DND-41 (cell line): ENCODE results near the gene RGP1.

Experiments
- ATAC-seq: fragments of 200-7000 bp; cut with Tn5 transposase; 3 replicates; pipeline ENCODE4 v1.9.1; 2021; ENCODE audit warnings: low read depth; ENCODE audit not compliant: insufficient read depth
- DNase-seq: peaks from one replicate; pipeline ENCODE4 v3.0.0-alpha.2; 2020
- H2AFZ ChIP-seq: 2 replicates; pipeline ENCODE4 v1.6.0; 2012; ENCODE audit warnings: low read depth, low read length
- H3K27ac ChIP-seq: 2 replicates; pipeline ENCODE4 v1.5.1; 2012; ENCODE audit warnings: low read length, inconsistent platforms
- H3K27me3 ChIP-seq: fragments of 200-600 bp; sonication (generic); 2 replicates; pipeline ENCODE4 v1.6.0; 2012; ENCODE audit warnings: low read length, mild to moderate bottlenecking, inconsistent platforms; ENCODE audit not compliant: insufficient read depth, poor library complexity
- H3K36me3 ChIP-seq: 2 replicates; pipeline ENCODE4 v1.5.1; 2012; ENCODE audit warnings: low read length, inconsistent platforms; ENCODE audit not compliant: insufficient read depth
- H3K4me1 ChIP-seq: 2 replicates; pipeline ENCODE4 v1.5.1; 2012; ENCODE audit warnings: mild to moderate bottlenecking, low read length; ENCODE audit not compliant: insufficient read depth
- H3K4me2 ChIP-seq: 2 replicates; pipeline ENCODE4 v1.6.0; 2012; ENCODE audit warnings: mild to moderate bottlenecking, moderate library complexity, low read length, inconsistent platforms; ENCODE audit not compliant: insufficient read depth
- H3K4me3 ChIP-seq, 2 experiments: fragments of 200-600 bp in 1 of 2; shearing (Covaris generic) in 1 of 2; 2 replicates each; pipeline ENCODE4 v1.5.1; 2012 to 2016; ENCODE audit warnings: inconsistent platforms in 2 of 2, low read length in 2 of 2, mild to moderate bottlenecking in 2 of 2, low read depth in 1 of 2, moderate library complexity in 1 of 2
- H3K79me2 ChIP-seq: 2 replicates; pipeline ENCODE4 v1.6.0; 2012; ENCODE audit warnings: low read length, inconsistent platforms; ENCODE audit not compliant: insufficient read depth
- H3K9ac ChIP-seq: 2 replicates; pipeline ENCODE4 v1.6.0; 2012; ENCODE audit warnings: low read depth, mild to moderate bottlenecking, inconsistent platforms, low read length, moderate library complexity
- H3K9me3 ChIP-seq: 2 replicates; pipeline ENCODE4 v1.5.1; 2012; ENCODE audit warnings: low read length, moderate library complexity, mild to moderate bottlenecking, inconsistent platforms; ENCODE audit not compliant: insufficient read depth, severe bottlenecking
- H4K20me1 ChIP-seq: 2 replicates; pipeline ENCODE4 v1.6.0; 2012; ENCODE audit warnings: low read length; ENCODE audit not compliant: insufficient read depth
- EZH2 ChIP-seq: IDR thresholded peaks from 3 replicates; pipeline ENCODE4 v1.6.1; 2012; ENCODE audit warnings: borderline replicate concordance, low read depth, mild to moderate bottlenecking, moderate library complexity, low read length, inconsistent platforms; ENCODE audit not compliant: severe bottlenecking
- TF ChIP-seq, protein P1 (sequence below): IDR thresholded peaks from 2 replicates; pipeline ENCODE4 v1.5.1; 2012; ENCODE audit warnings: borderline replicate concordance, low read length, moderate library complexity, mild to moderate bottlenecking; ENCODE audit not compliant: poor library complexity, severe bottlenecking; ENCODE audit errors: extremely low read depth

Gene RGP1

DNA sequence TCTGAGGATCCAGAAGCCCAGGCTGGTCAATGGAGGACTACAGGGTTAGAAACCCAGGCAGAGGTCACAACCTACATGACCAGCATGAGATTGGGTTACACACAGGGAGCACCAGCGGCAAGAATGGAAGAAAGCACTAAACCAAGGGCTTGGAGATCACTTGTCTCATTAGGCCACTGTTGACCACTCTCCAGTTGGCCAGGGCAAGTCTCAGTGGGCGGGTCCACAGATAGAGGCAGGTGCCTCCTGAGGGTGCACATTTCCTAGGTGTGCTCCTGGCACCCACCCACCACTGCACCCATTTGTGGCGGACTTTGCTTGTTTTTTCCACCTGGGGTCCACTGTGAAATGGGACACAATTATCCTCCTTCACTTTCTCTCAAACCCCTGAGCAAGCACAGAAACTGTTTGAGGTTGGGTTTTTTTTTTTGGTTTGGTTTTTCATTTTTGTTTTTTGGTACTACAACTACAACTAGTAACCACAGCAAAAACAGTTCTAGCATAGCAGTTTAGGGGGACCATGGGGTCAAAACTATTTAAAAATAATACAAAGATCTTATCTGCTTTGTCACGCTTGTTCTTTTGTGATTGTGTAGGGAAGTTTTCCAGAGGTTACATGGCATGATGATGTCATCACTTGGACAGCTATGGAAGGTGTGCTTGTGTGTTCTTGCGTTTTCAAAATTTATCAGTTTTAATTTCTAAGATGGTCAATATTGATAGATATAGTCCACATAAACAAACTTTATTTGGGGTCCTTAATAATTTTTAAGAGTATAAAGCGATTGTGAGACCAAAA lies 48.4 kb downstream of the RGP1 start:
- Histone ChIP-seq H3K4me1 (no peaks in the 10 kb centered on the region), H2AFZ (no peak overlapping the region), H3K27ac (no peak overlapping the region), H3K27me3 (no peaks in the 10 kb centered on the region), H4K20me1 (no peaks in the 10 kb centered on the region), H3K36me3 (peaks cover 8% of the 10 kb centered on the region), H3K9me3 (no peaks in the 10 kb centered on the region), H3K4me2 (no peak overlapping the region), H3K9ac (no peak overlapping the region), H3K4me3 (no peak overlapping the region), H3K79me2 (no peaks in the 10 kb centered on the region)
- TF ChIP-seq, protein P1, sequence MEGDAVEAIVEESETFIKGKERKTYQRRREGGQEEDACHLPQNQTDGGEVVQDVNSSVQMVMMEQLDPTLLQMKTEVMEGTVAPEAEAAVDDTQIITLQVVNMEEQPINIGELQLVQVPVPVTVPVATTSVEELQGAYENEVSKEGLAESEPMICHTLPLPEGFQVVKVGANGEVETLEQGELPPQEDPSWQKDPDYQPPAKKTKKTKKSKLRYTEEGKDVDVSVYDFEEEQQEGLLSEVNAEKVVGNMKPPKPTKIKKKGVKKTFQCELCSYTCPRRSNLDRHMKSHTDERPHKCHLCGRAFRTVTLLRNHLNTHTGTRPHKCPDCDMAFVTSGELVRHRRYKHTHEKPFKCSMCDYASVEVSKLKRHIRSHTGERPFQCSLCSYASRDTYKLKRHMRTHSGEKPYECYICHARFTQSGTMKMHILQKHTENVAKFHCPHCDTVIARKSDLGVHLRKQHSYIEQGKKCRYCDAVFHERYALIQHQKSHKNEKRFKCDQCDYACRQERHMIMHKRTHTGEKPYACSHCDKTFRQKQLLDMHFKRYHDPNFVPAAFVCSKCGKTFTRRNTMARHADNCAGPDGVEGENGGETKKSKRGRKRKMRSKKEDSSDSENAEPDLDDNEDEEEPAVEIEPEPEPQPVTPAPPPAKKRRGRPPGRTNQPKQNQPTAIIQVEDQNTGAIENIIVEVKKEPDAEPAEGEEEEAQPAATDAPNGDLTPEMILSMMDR, result no peak
- TF ChIP-seq EZH2, result no peak
- DNase-seq (no peak), ATAC-seq (no peak)

DNA sequence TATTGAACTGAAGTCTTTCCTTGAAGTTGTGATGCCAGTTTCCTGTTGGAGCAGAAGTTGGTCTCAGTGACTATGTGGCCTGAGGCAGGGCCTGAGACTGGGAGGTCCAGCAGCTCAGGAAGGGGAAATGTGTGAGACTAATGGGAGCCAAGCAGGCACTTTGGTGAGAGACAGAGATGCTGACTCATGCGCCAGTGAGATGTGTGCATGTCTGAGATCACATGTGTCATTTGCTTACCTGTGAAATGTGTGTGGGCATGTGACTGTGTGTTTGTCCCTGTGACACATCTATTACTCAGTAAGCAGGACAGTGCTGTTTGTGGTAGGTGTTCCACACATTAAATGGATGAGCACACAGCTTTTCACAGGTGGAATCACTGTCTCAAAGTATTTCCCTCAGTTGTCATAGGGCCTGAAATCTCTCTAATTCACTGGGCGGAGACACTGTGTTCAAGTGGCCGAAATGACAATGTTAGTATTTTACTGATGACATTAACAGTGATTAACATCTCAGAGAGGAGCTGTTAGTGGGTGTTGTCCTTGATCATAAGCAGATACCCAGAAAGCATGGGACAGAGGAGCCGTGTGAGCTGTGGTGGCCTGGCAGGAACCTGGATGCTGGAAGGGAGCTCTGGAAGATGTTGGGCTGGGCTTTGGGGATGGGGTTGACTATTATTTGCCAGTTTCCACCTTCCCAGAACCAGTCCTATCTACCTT lies 49.7 kb downstream of the RGP1 start:
- Histone ChIP-seq H3K4me3 (no peak overlapping the region), H3K4me1 (no peaks in the 10 kb centered on the region), H3K27ac (no peak overlapping the region), H3K79me2 (no peaks in the 10 kb centered on the region), H2AFZ (no peak overlapping the region), H3K9ac (no peak overlapping the region), H4K20me1 (no peaks in the 10 kb centered on the region), H3K27me3 (no peaks in the 10 kb centered on the region), H3K4me2 (no peak overlapping the region), H3K9me3 (no peaks in the 10 kb centered on the region), H3K36me3 (peaks cover 11% of the 10 kb centered on the region; the same call in 1 of the 2 replicates)
- no peak for DNase-seq
- TF ChIP-seq, protein P1, result no peak
- no peak for TF ChIP-seq EZH2
- no peak for ATAC-seq

- Histone ChIP-seq H3K4me2 (no peak overlapping the region), H4K20me1 (no peaks in the 10 kb centered on the region), H3K4me3 (no peak overlapping the region), H2AFZ (no peak overlapping the region), H3K79me2 (no peaks in the 10 kb centered on the region), H3K9me3 (no peaks in the 10 kb centered on the region), H3K9ac (no peak overlapping the region), H3K27ac (no peak overlapping the region), H3K36me3 (peaks cover 16% of the 10 kb centered on the region), H3K27me3 (no peaks in the 10 kb centered on the region), H3K4me1 (no peaks in the 10 kb centered on the region)
- TF ChIP-seq EZH2, result no peak
- TF ChIP-seq, protein P1, result no peak
- ATAC-seq (no peak), DNase-seq (no peak)
Observed at GRCh38 chr9:35800530-35800929, 51.4 kb downstream of the RGP1 start.
